Hepatocyte (in vitro differentiated cells): ENCODE results near the gene NEK10.

Experiments
- CTCF ChIP-seq: fragments of 200-600 bp; sonication (generic); IDR thresholded peaks from 2 replicates; pipeline ENCODE4 v1.5.1; 2016; ENCODE audit warnings: antibody characterized with exemption, mild to moderate bottlenecking; ENCODE audit not compliant: poor library complexity
- EZH2 ChIP-seq: fragments of 200-600 bp; sonication (generic); IDR thresholded peaks from 2 replicates; pipeline ENCODE4 v1.6.1; 2016; ENCODE audit warnings: antibody characterized with exemption, mild to moderate bottlenecking, borderline replicate concordance

GRCh38 chr3:27253391-27253790, 115.8 kb downstream of the NEK10 start:
- TF ChIP-seq CTCF = no peak
- no peak for TF ChIP-seq EZH2
